ENCODE data around the gene TERF2IP. TPM values are rescaled to one million over a fixed set of nuclear protein-coding genes. Genes with fewer than 3 reads are reported as not detected.

Gene TERF2IP
- total and polyA plus RNA-seq, 4 donors, result 46.5 to 78.3 (median 62.9) TPM

DNA sequence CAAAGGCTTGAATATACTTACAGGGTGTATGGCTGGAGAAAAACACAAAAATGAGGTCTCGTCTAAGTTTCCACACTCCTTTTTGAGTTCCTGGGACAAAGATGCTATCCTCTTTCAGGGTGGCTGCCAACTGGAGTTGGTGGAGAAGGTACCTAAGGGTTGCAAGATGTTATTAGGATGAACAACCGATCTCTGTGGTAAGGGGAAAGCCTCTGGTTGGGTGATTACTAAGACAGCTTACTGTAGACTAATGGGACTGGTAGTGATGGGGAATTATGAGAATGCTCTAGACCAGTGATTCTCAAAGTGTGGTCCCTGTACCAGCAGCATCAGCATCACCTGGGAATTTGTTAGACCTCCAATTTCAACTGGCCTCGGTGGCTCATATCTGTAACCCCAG, 30.5 kb upstream of the TERF2IP start:
- Histone ChIP-seq H3K27me3 (ENCODE audit: control insufficient read depth in 1 of 2, insufficient read depth in 2 of 2, low read length in 1 of 2) (no peaks in the 10 kb centered on the region), H3K4me3 (ENCODE audit: low read length in 2 of 2) (no peak overlapping the region), H3K36me3 (ENCODE audit: control insufficient read depth in 1 of 2, insufficient read depth in 2 of 2, low read length in 1 of 2) (peaks cover 0 to 4% of the 10 kb centered on the region in 2 donors), H3K27ac (ENCODE audit: low read depth in 1 of 2, low read length in 2 of 2) (no peak overlapping the region), H3K9me3 (ENCODE audit: control insufficient read depth, low read length) (no peaks in the 10 kb centered on the region), H3K4me1 (ENCODE audit: control insufficient read depth in 1 of 2, insufficient read depth in 2 of 2, low read length in 2 of 2) (peaks cover 0 to 3% of the 10 kb centered on the region in 2 donors)
- DNase-seq, result no peak
- intact Hi-C loops (cut with DNase I), result no loop called here
- WGBS, 2 donors, result 94 to 95% methylated on average over 3 of the region's 3 CpGs
- no peak for ATAC-seq (ENCODE audit: low FRiP score)

DNA sequence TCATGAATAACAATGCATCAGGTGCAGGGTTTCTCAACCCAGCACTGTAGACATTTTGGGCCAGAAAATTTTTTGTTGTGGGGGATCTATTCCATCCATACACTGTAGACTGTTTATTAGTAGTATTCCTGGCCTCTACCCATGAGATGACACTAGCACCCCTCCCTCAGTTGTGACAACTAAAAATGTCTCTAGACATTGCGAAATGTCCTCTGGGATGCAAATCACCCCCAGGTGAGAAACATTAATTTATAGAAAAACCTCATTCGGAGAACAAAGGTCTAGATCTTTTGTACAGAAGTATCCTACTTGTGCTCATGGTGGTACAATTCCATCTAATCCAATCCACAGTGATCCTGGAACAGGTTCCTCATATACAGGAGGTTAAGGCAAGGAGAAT, 28.8 kb upstream of the TERF2IP start:
- H3K9me3 ChIP-seq (ENCODE audit: control insufficient read depth, low read length), result no peaks in the 10 kb centered on the region
- H3K36me3 ChIP-seq (ENCODE audit: control insufficient read depth in 1 of 2, insufficient read depth in 2 of 2, low read length in 1 of 2), result no peaks in the 10 kb centered on the region
- WGBS, 2 donors, result 95 to 96% methylated on average over 2 of the region's 2 CpGs
- intact Hi-C loops (cut with DNase I), result no loop called here
- ATAC-seq (ENCODE audit: low FRiP score), result no peak
- no peak overlapping the region for H3K4me3 ChIP-seq (ENCODE audit: low read length in 2 of 2)
- peaks cover 0 to 3% of the 10 kb centered on the region in 2 donors for H3K4me1 ChIP-seq (ENCODE audit: control insufficient read depth in 1 of 2, insufficient read depth in 2 of 2, low read length in 2 of 2)
- no peak overlapping the region for H3K27ac ChIP-seq (ENCODE audit: low read depth in 1 of 2, low read length in 2 of 2)
- no peaks in the 10 kb centered on the region for H3K27me3 ChIP-seq (ENCODE audit: control insufficient read depth in 1 of 2, insufficient read depth in 2 of 2, low read length in 1 of 2)
- no peak for DNase-seq

DNA sequence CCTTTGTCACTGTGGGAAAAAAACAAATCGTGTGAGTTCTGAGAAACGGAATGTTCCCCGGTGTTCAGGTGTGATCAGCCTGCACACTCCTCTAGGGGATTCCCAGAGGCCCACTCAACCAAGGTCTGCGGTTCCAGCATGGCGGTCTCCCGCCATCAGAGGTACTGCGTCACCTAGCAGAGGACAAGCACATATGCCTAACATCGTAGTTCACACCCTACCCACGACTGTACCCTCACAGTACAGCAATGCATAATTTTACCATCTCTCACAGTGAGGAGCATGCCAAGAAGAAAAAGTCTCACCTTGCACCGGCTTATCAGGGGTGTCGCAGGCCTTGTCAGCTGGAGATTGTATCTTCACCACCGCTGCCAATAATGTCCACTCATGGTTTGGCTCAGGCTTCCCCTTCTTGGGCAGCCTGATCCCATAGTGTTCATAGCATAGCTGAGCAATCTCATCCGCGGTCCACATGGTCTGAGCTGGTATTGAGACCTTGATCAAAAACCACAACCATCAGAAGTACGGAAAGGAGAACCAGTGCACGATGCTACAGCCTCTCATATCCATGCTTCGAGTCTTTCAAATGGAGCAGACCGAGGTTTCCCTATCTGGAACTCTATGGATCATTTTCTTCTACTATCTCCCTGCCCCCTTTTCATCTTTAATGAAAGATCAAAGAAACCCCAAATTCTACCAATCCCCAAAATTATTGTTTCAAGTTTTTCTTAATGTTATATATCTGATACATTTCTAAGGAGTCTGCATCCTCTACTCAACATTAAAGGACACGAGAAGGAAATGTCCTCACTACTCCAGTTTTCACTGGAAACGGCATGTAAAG, 27.0 kb upstream of the TERF2IP start:
- no peak for ATAC-seq (ENCODE audit: low FRiP score)
- no peaks in the 10 kb centered on the region for H3K36me3 ChIP-seq (ENCODE audit: control insufficient read depth in 1 of 2, insufficient read depth in 2 of 2, low read length in 1 of 2)
- no peaks in the 10 kb centered on the region for H3K9me3 ChIP-seq (ENCODE audit: control insufficient read depth, low read length)
- no peak overlapping the region for H3K4me3 ChIP-seq (ENCODE audit: low read length in 2 of 2)
- WGBS, 2 donors, result 64 to 69% methylated on average over 20 of the region's 20 CpGs
- no peak overlapping the region for H3K27ac ChIP-seq (ENCODE audit: low read depth in 1 of 2, low read length in 2 of 2)
- no peak for DNase-seq
- no peaks in the 10 kb centered on the region for H3K27me3 ChIP-seq (ENCODE audit: control insufficient read depth in 1 of 2, insufficient read depth in 2 of 2, low read length in 1 of 2)
- intact Hi-C loops (cut with DNase I), result loop anchor here (5.0 to 10.0 kb wide), 2 partner anchors 53 to 146 kb away; partner anchors contain the start of gene GABARAPL2 (in 2 of the 2)
- H3K4me1 ChIP-seq (ENCODE audit: control insufficient read depth in 1 of 2, insufficient read depth in 2 of 2, low read length in 2 of 2), result peaks cover 0 to 3% of the 10 kb centered on the region in 2 donors

DNA sequence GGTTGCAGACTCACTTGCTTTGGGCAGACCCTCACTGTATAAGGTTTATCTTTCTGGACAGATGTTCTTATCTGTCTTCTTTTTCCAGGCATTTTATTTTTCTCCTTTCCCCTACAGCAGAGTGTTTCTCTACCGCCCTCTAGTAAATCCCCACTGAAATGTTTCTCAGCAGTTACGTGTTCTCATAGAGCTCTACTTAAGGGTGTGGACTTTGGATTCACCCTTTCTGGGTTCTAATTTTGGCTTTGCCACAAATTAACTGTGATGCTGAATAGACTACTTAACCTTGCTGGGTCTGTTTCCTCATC, 26.4 kb upstream of the TERF2IP start:
- no peaks in the 10 kb centered on the region for H3K36me3 ChIP-seq (ENCODE audit: control insufficient read depth in 1 of 2, insufficient read depth in 2 of 2, low read length in 1 of 2)
- H3K27ac ChIP-seq (ENCODE audit: low read depth in 1 of 2, low read length in 2 of 2), result no peak overlapping the region
- no peak for DNase-seq

DNA sequence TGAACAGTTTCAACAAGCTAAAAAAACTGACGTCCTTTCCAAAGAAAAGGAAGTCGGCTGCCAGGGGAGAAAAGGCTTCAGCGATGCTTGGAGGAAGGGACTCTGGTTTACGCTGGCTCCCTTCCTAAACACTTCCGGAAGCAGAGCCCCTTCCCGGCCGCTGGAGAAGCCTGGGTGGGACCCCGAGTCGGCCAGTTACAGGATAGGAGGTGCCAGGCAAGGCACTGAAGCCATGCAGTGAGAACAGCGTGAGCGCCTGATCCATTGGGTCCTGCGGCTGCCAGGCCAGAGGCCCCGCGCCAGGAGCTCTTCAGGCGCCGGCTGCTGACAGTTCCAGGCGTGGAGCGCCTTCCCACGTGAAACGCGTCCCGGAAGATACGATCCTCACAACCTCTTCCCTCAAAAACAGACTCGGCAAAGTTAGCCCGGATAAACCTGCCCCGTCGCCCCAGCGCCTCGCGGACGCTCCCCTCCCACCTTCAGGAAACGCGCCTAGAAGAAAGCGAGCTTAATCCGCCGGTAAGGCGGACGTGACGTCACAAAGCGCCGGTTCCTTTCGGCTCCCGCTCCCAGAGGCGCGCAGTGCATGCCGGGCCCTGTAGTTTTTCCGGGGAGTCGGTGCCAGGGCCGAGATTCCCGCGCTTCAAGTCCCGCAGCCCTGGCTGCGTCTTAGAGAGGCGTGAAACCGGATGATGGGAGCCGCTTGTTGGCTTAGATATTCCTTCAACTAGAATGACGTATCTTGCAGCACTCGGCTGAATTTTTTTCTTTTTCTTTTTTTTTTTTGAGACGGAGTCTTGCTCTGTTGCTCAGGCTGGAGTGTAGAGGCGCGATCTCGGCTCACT, 24.6 kb upstream of the TERF2IP start, which contains the start of gene ADAT1:
ADAT1 (minus strand) TSS at position 521 of the 845 bp plus-strand sequence. CDS start 2,482 bp downstream, outside the sequence.
- Histone ChIP-seq H3K4me3 (ENCODE audit: low read length in 2 of 2) (peak within 1 kb of the TSS; percentile 46 to 51), H3K36me3 (ENCODE audit: control insufficient read depth in 1 of 2, insufficient read depth in 2 of 2, low read length in 1 of 2) (no peaks in the 10 kb centered on the region), H3K4me1 (ENCODE audit: control insufficient read depth in 1 of 2, insufficient read depth in 2 of 2, low read length in 2 of 2) (peaks cover 0 to 3% of the 10 kb centered on the region in 2 donors), H3K9me3 (ENCODE audit: control insufficient read depth, low read length) (no peaks in the 10 kb centered on the region), H3K27me3 (ENCODE audit: control insufficient read depth in 1 of 2, insufficient read depth in 2 of 2, low read length in 1 of 2) (no peaks in the 10 kb centered on the region), H3K27ac (ENCODE audit: low read depth in 1 of 2, low read length in 2 of 2) (peak within 1 kb of the TSS; percentile 40 to 73)
- ATAC-seq (ENCODE audit: low FRiP score) (peak; percentile 97), DNase-seq (peak; percentile 99 to 100)
- intact Hi-C loops (cut with DNase I), result loop anchor here (1.0 to 10.0 kb wide), 5 partner anchors 24 to 152 kb away; partner anchors contain the start of genes GABARAPL2 (in 2 of the 2), KARS1 (in 1 of the 2) and TERF2IP (in 1 of the 2)
- 0% methylated on average over 60 to 62 of the region's 62 CpGs for WGBS, 2 donors

More for the DNA sequence above, 26.4 kb upstream of the TERF2IP start:
- Histone ChIP-seq H3K27me3 (ENCODE audit: control insufficient read depth in 1 of 2, insufficient read depth in 2 of 2, low read length in 1 of 2) (no peaks in the 10 kb centered on the region), H3K4me3 (ENCODE audit: low read length in 2 of 2) (no peak overlapping the region), H3K4me1 (ENCODE audit: control insufficient read depth in 1 of 2, insufficient read depth in 2 of 2, low read length in 2 of 2) (peaks cover 0 to 3% of the 10 kb centered on the region in 2 donors), H3K9me3 (ENCODE audit: control insufficient read depth, low read length) (no peaks in the 10 kb centered on the region)
- ATAC-seq (ENCODE audit: low FRiP score), result no peak
- intact Hi-C loops (cut with DNase I), result loop anchor here (5.0 to 10.0 kb wide), 2 partner anchors 54 to 146 kb away; partner anchors contain the start of gene GABARAPL2 (in 2 of the 2)
- WGBS, 2 donors, result 3 to 6% methylated on average over 2 of the region's 2 CpGs

DNA sequence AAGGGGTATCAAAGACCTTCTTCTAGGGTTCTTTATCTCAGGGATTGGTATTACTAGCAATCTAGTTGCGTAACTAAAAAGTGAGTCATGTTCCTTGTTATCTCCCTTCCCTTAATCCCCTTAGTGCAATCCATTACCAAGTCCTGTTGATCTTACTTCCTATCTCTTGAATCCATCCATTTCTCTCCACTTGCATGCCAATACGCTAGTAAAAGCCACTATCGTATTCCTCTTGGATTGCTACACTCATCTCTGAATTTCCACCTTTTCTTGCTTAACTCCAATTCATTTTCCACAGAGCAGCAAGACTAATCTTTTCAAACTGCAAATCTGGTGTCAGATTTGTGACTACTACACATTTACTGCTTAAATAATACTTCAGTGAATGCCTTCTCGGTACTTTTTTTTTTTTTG, 22.6 kb upstream of the TERF2IP start:
- Histone ChIP-seq H3K9me3 (ENCODE audit: control insufficient read depth, low read length) (no peaks in the 10 kb centered on the region), H3K4me1 (ENCODE audit: control insufficient read depth in 1 of 2, insufficient read depth in 2 of 2, low read length in 2 of 2) (peaks cover 0 to 3% of the 10 kb centered on the region in 2 donors), H3K36me3 (ENCODE audit: control insufficient read depth in 1 of 2, insufficient read depth in 2 of 2, low read length in 1 of 2) (peaks cover 5 to 6% of the 10 kb centered on the region in 2 donors), H3K27me3 (ENCODE audit: control insufficient read depth in 1 of 2, insufficient read depth in 2 of 2, low read length in 1 of 2) (no peaks in the 10 kb centered on the region), H3K4me3 (ENCODE audit: low read length in 2 of 2) (no peak overlapping the region), H3K27ac (ENCODE audit: low read depth in 1 of 2, low read length in 2 of 2) (no peak overlapping the region)
- DNase-seq (no peak), ATAC-seq (ENCODE audit: low FRiP score) (no peak)
- WGBS, 2 donors, result 61 to 67% methylated on average over 4 of the region's 4 CpGs
- intact Hi-C loops (cut with DNase I), result loop anchor here (5.0 to 10.0 kb wide), 2 partner anchors 58 to 150 kb away; partner anchors contain the start of gene GABARAPL2 (in 2 of the 2)

DNA sequence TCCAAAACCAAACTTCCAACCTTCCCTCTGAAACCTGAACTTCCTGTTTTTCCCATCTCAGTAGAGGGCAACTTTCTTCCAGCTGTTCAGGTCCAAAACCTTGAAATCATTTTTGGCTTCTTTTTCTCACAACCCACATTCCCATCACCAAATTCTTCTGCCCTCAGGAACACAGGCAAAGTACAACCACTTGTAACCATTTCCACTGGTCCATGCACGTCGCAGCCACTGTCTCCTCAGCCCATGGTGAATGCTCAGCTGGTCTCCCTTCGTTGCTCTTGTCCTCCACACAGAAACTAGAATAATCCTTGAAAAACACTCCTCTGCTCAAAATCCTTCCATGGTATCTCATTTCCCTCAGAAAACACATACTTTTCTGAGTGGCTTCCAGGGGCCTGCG, 20.8 kb upstream of the TERF2IP start:
- no peaks in the 10 kb centered on the region for H3K9me3 ChIP-seq (ENCODE audit: control insufficient read depth, low read length)
- intact Hi-C loops (cut with DNase I), result loop anchor here in 1 of 2 donors (10.0 kb wide), 1 partner anchor 152 kb away; no protein-coding TSS in a partner anchor
- ATAC-seq (ENCODE audit: low FRiP score) (no peak), DNase-seq (no peak)
- no peaks in the 10 kb centered on the region for H3K4me1 ChIP-seq (ENCODE audit: control insufficient read depth in 1 of 2, insufficient read depth in 2 of 2, low read length in 2 of 2)
- no peak overlapping the region for H3K27ac ChIP-seq (ENCODE audit: low read depth in 1 of 2, low read length in 2 of 2)
- no peaks in the 10 kb centered on the region for H3K27me3 ChIP-seq (ENCODE audit: control insufficient read depth in 1 of 2, insufficient read depth in 2 of 2, low read length in 1 of 2)
- no peak overlapping the region for H3K4me3 ChIP-seq (ENCODE audit: low read length in 2 of 2)
- 82% methylated on average over 4 of the region's 4 CpGs for WGBS, 2 donors
- H3K36me3 ChIP-seq (ENCODE audit: control insufficient read depth in 1 of 2, insufficient read depth in 2 of 2, low read length in 1 of 2), result peaks cover 7 to 8% of the 10 kb centered on the region in 2 donors

DNA sequence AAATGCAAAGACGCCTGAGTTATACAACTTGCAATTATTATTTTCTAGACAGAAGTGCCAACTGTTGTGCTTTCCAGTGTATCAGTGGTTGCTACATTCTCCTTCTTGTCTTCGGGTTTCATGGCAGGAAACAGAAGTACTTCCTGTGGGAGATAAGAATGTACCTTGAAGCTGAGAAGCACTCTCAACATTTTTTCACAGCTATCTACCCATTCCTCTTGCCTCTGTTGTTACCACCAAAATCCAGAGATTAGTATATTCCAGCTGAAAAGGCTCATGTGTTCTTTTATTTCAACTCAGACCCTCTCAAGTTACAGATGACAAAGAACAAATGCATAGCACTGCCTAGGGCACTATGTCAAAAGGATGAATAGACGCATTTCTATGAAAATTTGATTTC, 19.7 kb upstream of the TERF2IP start:
- H3K36me3 ChIP-seq (ENCODE audit: control insufficient read depth in 1 of 2, insufficient read depth in 2 of 2, low read length in 1 of 2), result peaks cover 10 to 12% of the 10 kb centered on the region in 2 donors
- ATAC-seq (ENCODE audit: low FRiP score), result no peak
- intact Hi-C loops (cut with DNase I), result loop anchor here in 1 of 2 donors (10.0 kb wide), 1 partner anchor 153 kb away; no protein-coding TSS in a partner anchor

More for the DNA sequence above, 19.7 kb upstream of the TERF2IP start:
- no peak overlapping the region for H3K4me3 ChIP-seq (ENCODE audit: low read length in 2 of 2)
- H3K4me1 ChIP-seq (ENCODE audit: control insufficient read depth in 1 of 2, insufficient read depth in 2 of 2, low read length in 2 of 2), result no peaks in the 10 kb centered on the region
- no peak for DNase-seq
- WGBS, 2 donors, result 57 to 59% methylated on average over 3 of the region's 3 CpGs
- H3K27ac ChIP-seq (ENCODE audit: low read depth in 1 of 2, low read length in 2 of 2), result no peak overlapping the region
- H3K27me3 ChIP-seq (ENCODE audit: control insufficient read depth in 1 of 2, insufficient read depth in 2 of 2, low read length in 1 of 2), result no peaks in the 10 kb centered on the region
- no peaks in the 10 kb centered on the region for H3K9me3 ChIP-seq (ENCODE audit: control insufficient read depth, low read length)
